Stimulated activated CD4-positive, alpha-beta T cell treated with anti-CD3 and anti-CD28 coated beads, Interleukin-4, amount 100 ng/mL, for 48 hours (primary cell): Measurements from ENCODE around the gene FAM43A.

Experiments used
- DNase-seq, 2 donors: peaks; one replicate each; pipeline ENCODE4 v3.0.0-alpha.2; 2020; ENCODE audit warnings: low read depth in 2 of 2

Gene FAM43A

DNA sequence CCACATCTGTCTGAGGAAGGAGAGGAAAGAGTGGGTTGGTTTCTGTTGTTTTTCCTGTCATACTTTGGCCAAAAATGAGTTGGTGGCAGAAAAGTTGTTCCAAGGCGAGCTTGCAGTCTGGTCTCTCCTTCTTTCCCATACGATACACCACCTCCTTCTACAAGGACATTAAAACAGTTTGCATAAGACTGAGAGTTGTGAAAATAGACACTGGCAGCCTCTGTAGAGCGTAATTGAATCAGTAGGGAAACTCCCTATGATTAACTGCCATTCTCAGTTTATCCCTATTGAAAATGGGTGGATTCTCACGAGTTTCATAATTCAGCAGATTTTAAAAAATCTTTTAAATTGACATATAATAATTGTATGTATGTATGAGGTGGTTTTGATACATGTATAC is 10.0 kb upstream of the FAM43A start:
- no peak for DNase-seq

DNA sequence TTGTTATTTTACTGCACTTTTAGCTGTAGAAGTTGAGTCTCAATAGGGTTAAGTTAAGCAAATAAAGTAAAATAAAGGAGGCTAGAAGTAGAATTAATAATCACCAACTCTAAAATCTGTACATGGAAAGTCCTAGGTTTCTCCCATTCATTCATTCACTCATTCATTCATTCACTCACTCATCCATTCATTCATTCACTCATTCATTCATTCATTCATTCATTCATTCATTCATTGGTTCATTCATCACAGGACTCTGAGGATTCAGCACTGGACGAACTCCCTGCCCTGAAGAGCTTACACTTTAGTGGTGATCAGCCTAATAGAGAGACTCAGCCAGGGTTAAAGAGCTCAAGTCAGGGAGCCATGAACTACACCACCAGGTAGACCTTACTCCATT is 9.2 kb upstream of the FAM43A start:
- no peak for DNase-seq

DNA sequence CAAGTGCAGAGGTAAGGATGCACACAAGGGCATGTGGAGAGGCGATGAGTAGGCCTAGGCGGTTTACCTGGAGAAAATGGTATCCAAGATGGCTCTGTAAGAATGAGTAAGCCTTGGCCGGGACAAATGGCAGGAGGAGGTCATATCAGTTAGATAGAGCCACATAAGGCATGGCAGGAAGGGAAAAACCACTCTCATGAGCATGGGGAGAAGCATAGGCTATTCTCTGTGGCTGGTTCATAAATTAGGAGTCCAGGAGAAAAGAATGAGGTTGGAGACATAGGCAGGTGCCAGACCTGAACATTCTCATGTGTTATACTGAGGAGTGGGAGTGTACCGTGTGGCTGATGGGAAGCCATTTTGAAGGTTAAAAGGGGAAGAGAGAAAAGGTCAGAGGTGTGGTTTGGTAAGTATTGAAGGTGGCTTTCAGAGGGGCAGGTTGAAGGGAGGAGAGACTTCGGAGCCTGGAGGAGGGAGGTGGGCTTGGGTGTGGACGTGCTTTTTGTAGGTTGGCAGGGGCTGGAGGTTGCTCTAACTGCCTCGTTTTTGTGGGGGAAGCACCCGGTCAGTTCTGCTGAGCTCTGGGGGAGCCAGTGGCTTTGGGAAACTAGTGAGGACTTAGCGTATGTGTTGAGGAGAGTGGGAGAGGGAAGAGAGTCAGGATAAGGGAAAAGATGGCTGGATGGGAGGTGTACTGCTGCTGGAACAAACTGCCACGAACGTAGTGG is 4.6 kb upstream of the FAM43A start:
- DNase-seq, result no peak

DNA sequence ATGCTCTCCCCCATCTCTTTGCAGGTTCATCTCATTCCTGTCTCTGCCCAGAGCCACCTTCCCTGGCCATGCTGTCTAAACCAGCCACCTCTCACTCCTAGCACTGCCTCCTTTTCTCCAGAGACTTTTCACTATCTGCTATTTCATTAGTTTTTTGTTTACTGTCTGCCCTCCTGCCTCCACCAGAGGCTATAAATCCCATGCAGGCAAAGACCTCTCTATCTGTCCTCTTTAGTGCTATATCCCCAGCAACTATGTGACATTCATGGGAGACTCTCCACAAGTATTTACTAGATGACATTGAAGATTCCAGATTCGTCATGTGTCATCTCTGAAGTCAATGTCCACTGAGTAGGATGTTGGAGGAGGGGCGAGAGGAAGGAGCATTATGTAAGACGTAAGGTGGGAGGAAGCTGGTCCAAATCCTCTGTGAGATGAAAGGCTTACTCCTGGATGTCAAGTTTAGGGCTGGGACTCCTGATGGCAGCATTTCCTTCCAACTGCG is 3.4 kb upstream of the FAM43A start:
- DNase-seq, result no peak

DNA sequence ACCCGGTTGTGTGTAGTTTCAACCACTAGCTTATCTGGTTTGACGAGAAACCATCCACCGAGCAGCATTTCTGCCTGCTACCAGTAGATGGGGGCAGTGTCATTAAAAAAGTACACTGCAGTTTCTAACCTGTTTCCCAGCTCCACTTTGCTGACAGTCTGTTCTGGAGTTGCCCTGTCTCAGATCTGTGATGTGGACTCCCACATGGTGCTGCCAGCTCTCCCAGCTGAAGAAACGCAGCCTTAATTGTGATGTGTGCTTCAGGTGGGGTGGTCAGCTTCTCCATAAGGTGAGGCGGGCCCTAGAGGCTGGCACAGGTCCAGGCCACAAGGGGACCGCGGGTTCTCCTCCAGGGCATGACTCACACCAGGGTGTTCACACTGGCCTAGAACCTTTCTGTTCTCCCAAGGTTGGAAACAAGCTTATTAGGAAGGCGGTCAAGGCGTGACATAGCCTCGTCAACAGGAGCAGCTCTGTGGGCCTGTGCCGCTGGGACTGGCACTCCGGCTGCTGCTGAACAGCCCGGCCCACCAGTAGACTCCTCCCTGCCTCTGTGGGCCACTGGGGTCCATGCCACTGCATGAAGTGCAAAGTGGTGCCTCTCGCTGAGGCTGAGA is 2.9 kb upstream of the FAM43A start:
- peak; percentile 53 to 59 for DNase-seq

DNA sequence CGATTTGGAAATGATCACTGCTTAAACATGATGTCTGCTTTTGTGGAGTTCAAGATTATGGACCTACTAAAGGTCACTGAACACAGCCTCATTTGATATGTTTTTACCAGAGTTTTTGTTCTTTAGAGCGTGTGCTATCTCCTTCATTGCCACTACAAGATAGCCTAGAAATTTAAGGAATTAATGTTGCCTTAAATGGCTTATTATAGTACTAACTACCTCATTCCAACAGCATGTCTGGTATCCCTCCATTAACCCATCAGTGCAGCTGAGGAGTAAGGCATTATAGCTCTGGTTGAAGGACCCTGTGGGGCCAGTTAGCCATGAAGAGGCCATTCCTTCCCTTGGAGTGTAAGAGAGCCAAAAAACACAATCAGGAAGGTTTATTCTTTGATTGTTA is 2.3 kb upstream of the FAM43A start:
- no peak for DNase-seq

DNA sequence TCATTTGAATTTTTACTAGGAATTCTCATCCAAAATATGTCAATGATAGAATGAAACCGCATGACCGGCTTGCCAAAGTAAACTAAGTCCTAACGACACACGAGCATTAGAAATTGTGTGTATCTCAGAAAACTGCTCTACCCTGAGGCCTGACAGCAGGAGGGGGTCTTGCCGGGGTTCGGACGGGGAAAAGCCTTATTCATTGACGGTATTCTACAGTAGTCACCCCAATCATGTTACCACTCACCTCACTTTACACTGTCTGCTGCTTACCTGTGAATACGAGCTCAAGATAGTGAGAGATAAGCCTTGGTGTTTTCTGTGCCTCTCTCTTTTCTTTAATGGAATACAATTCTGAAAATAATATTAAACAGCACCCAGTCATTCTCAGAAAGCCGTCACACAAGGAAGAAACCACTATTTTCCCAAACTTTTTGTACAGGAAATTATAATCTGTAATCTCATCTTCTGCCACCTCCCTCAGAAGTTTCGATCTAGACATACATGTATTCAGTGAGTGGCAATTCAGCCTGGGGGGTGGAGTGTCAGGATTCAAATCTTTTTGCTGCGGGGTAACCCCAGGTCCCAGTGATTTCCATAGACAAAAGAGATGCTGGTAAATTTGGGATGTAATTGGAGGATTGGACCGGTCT is 492 bp upstream of the FAM43A start:
- DNase-seq, result no peak

DNA sequence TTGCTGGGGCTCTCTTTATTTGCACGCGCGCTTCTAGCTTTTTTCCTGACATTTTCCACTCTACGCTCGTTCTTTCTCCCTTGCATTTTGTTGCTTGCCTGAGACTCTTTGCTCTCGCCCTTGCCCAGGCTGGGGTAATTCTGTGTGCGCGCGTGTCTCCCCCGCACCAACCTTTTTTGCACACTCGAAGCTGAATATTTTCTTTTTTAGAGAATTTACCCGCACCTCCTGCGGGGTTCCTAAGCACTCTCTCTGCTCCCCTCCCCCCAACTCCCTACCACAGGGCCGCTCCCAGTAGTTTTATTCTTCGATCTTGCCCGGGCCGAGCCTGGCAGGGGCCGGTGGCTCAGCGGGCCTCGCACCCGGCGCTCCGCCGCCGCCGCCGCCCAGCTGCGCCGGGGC is 732 bp downstream of the FAM43A start:
- DNase-seq, result no peak

DNA sequence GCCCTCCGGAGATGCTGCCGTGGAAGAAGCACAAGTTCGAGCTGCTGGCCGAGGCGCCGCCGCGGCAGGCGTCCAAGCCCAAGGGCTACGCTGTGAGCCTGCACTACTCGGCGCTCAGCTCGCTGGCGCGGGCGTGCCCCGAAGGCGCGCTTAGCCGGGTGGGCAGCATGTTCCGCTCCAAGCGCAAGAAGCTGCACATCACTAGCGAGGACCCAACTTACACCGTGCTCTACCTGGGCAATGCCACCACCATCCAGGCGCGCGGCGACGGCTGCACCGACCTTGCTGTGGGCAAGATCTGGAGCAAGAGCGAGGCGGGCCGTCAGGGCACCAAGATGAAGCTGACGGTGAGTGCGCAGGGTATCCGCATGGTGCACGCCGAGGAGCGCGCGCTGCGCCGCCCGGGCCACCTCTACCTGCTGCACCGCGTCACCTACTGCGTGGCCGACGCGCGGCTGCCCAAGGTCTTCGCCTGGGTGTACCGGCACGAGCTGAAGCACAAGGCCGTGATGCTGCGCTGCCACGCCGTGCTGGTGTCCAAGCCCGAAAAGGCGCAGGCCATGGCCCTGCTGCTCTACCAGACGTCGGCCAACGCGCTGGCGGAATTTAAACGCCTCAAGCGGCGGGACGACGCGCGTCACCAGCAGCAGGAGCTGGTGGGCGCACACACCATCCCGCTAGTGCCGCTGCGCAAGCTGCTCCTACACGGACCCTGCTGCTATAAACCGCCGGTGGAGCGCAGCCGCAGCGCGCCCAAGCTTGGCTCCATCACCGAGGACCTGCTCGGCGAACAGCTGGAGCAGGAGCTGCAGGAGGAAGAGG is 1.3 kb downstream of the FAM43A start:
- peak in 1 of 2 donors; percentile 14 for DNase-seq

DNA sequence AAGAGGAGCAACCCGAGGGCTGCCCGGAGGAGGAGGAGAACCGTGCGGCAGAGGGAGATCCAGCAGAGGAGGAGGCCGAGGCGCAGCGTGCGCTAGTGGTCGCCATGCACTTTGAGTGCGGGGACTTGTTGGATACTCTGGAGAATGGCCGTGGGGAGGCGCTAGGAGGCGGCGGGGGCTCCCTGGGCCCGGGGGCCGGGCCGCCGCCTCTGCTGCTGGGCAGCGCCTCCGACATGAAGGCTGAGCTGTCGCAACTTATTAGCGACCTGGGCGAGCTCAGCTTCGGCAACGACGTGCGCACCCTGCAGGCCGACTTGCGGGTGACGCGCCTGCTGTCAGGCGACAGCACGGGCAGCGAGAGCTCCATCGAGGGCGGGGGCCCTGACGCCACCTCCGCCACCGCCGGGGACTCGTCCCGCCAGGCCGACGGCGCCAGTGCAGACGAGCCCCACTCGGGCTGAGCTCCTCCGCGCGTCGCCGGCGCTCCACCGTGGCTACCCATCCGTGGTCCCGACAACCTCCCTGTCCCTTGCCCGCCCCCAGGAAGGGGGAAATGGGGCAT is 2.0 kb downstream of the FAM43A start:
- DNase-seq, result peak; percentile 71 to 73

DNA sequence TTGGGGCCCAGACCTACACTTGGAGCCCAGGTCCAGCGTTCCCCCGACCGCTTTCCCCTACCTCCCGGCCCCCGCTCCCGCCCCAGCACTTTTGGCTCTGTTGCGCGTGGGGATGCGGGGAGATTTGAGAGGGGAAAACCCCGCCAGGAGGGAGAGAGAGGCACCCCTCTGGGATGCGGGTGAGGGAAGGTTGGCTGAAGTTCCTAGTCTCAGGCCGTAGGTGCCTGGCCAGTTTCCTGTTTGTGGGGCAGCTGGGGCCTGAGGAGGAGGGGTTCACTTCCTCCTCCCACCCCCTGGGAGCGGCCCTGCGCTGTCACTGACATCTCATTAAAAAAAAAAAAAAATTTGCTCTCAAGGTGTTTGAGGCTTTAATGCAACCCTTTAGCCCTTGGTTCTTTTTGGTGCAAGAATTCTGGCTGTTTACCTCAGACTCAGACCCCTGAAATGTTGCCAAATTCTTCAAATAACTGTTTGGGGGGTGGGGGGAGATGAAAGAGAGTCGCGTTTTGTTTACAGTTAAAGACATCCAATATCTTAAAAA is 2.6 kb downstream of the FAM43A start:
- DNase-seq, result peak in 1 of 2 donors; percentile 9

DNA sequence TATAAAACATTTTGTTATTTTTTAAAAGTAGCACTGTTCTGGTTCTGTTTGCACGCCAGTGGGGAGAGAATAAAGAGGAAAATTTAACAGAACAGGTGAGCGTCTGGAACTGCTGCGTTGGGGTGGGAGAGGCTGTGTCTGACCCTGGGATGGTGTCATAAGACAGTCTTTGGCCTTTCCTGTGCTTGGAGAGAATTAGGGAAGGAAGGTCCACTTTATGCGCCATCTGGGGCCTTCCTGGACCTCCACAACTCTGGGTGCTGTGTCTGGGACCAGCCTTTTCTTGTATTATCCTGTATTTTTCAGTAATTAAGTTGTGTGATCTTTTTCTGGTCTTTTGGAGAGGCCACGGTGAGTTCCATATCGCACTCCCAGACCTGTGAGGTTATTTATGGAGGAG is 3.3 kb downstream of the FAM43A start:
- no peak for DNase-seq

DNA sequence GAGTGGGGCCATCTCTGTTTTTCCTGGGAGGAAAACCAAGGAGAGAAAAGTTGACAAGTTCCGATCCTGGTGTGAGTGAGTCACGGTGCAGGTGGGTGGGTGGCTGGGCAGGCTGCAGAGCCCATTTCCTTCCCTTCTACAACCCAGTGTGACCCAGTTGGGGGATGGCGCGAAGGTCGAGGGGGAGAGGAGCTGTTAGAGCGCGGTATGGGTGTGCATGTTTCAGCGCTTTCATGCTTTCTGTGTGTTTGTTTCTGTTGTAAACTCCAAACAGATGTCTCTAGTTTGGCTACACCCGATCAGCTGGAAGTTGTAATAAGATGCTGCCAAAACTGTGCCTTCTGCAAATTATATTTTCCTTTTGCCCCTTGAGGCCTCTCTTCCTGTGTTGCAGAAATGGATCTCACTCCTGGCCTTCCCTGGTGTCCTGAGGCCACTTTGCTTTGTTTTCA is 3.8 kb downstream of the FAM43A start:
- DNase-seq, result no peak

DNA sequence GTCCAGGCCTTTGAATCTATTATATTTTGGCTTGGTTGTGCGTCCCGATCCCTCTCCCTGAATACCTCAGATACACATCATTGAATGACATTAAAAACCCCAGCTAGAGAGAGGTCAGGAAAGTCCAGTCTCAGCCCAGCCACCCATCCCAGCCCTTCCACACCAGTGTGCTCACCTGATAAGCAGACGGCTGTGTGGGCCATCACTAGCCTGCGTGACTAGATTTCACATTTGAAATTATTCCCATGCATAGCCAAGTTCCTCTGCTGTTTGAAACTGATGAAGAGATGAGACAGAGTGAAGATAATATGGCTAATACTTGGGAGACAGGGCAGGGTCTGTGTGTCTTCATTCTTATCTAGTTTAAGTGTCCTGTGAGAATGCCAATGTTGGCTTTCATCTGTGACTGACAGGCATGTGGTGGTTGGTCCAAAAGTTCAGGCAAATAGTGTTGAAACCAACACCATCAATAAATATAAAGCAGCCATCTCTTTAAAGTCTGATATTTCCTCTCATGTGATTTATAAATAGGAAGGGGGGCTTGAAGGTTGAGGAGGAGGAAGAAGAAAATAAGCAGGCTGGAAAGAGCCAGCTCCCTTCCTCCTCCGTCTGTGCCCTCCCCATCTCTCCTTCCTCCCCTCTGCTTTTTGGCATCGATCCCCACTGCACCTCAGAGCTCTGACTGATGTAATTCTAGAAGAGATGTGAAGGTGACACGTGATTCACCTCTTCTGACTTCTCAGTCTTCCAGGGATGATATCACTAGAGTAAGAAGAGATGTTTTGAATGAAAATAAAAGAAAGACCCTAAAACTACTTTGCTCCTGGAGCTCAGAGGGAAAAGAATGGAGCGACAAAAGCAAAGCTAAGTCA is 5.1 kb downstream of the FAM43A start:
- DNase-seq, result no peak

DNA sequence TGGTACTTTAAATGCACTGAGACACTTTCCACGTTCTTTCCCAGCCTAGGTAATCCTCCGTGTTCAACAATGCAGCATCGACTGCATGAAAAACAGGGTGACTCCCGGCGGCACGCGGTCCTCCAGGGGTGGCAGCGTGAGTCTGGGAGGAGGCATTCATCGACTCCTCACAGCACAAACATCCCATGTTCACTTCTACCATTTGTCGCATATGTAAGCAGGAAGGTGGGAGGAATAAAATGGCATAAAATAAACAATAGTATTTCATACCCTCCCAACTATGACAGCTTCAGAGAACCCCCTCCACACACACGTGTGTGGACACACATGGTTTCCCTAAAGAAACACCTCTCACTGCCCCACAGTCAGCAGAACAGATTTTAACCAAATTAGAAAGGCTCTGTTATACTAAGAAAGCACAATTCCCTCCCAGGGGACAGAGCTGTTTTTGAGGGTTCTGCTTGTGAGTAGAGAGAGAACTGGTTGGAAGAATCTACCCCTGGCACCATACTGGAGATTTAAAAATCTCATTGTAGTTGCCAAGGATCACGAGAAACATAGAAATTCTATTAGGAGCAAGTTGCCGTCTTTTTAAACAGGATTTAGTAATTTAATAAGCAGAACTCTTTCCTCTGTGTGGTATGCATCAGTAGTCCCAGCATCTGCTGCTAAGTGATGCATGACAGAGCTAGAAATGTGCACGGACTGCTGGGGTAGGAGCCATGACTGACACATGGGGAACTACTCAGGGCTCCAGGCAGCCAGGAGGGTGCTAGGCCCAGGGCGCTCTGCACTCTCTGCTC is 6.0 kb downstream of the FAM43A start:
- no peak for DNase-seq

DNA sequence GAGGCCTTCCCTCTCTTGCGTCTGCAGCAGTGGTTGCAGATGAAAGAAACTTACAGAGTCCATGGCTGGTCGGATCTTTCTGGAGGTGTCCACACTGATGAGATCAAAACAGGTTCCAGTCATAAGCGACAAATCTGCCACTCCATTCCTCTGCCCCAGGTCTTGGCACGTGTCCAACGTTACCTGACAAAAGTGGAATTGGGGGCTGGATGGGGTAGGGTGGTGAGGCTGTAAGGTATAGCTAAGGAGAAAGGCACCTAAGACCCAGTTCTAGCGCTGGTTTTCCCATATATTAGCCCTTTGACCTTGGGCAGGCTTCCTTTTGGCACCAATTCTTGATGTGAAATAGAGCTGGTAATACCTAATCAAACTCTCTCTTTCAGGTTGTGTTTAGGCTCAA is 11.0 kb downstream of the FAM43A start:
- DNase-seq, result no peak

DNA sequence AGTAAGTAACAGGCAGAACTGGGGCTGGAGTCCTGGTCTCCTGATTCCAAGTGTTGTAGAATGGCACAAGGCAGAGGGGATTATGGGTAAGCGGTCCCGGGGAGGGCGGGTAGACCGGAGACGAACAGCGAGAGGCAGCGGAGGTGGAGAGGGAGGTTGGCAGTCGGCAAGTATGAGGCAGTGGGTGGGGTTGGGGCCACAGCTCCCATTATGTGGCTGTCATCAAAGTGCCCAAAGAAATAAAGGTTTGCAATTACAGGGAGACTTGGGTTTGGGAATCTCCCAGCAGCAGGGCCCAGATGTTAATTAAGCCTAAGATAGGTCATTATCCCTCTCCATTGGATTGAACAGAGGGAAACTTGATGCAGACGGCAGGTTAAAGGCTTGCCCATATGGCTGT is 16.9 kb downstream of the FAM43A start:
- no peak for DNase-seq

DNA sequence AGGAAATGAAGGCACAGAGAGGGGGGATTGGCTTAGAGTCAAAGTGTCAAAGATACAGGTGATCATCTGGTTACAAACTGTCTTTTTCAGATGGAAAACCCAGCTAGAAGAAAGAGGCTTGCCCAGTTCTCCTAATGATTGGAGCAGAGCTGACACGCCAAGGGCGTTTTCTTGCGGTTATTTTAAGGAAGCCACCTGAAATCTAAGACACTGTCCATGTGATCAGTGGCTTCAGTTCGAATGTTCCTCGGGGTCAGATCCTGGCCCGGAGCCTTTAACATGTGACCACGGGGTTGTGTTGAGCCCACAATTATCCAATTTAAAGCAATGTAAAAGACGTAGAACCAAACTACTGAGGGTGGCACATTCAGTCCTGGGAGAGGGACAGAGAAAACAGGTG is 19.5 kb downstream of the FAM43A start:
- DNase-seq, result no peak

DNA sequence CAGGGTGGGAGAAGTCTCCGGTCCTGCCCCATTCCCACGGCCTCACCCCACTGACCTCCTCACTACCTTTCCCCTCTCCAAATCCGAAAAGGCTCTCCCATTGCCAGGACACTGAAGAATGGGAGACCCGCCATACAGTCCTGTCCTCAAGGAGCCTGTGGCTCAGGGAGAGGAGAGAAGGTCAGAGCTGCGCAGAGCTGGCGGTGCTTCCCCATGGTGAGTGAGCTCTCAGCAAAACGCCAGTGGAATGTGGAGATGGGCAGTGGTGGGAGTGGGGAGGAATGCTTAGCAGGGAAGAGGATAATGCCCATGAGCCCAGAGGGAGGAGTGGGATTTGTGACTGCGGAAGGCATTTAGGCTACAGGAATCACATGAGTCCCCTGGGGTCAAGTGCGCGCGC is 20.1 kb downstream of the FAM43A start:
- DNase-seq, result no peak

DNA sequence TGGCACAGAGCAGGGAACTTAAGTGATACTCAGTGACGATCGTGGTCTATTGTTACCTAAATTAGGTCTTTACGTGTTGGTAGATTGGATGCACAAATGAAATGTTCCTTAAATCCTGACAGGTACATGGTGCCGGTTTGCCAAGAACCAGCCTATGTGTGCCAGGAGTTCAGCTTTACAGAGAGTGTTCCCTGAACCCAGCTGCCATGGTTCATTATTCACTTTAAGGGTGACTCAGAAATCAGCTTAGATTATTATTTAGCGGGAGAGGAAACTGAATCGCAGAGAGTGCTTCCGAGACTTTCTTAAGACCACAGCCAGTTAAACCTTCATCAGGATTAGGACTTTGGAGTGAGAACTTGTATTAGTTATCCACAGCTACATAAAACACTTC is 21.5 kb downstream of the FAM43A start:
- no peak for DNase-seq
